AG09319 (cell line): ENCODE data around the gene EXTL2.
"Not testable (repeated sequence)": the region's sequence is repeated elsewhere in the genome, so short reads cannot be mapped to it uniquely, and the experiment has no call there.

Experiments
- DNase-seq: peaks from one replicate; pipeline ENCODE4 v3.0.0-alpha.2; 2010; ENCODE audit warnings: low read depth; ENCODE audit errors: extremely low read depth
- CTCF ChIP-seq: IDR thresholded peaks from 2 replicates; pipeline ENCODE4 v1.5.1; 2011; ENCODE audit warnings: low read depth, mild to moderate bottlenecking, inconsistent platforms, low read length, moderate library complexity

The EXTL2 gene, protein sequence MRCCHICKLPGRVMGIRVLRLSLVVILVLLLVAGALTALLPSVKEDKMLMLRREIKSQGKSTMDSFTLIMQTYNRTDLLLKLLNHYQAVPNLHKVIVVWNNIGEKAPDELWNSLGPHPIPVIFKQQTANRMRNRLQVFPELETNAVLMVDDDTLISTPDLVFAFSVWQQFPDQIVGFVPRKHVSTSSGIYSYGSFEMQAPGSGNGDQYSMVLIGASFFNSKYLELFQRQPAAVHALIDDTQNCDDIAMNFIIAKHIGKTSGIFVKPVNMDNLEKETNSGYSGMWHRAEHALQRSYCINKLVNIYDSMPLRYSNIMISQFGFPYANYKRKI

GRCh38 chr1:100894603-100895539 is at the start of gene EXTL2:
EXTL2 (minus strand) TSS chr1:100894842; CDS start chr1:100888757, 6,085 bp downstream.
- TF ChIP-seq CTCF: no peak

GRCh38 chr1:100943533-100943932 is 48.9 kb upstream of the EXTL2 start:
- no peak for DNase-seq
- TF ChIP-seq CTCF: no peak

More at GRCh38 chr1:100894603-100895539, at the start of gene EXTL2:
- DNase-seq: peak; percentile 27

DNA sequence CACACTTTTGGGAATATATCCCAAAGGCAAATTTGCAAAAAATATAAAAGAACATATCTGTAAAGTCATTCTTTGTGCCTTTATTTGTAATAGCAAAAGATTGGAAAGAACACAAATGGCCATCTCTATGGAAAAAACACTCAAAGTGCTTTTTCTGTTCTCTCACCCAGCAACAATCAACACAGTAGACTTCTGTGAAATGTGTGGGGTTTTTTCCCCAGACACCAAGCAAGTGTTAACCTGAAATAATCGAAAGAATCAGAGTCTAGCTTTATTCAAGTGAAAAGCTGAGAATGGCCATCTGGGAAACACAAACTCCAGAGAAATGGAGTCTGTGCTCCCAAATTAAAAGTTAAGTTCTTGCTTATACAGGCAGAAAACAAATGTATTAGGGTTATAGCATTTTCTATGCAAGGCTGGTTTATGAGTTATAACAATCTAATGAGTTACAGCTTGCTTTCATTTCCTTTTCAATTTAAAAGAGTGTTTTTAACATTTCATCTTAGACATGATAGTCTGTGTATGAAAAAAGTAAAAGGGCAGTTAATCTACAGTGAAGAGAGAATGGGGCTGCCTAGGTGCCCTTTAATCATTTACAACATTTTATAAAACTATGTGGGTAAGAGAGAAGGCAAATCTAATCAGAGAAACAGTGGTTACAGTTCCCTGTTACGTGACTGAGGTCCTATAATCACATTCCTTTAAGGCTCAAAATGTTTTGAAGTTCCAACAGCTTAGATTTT is 47.8 kb upstream of the EXTL2 start:
- no peak for TF ChIP-seq CTCF
- no peak for DNase-seq

DNA sequence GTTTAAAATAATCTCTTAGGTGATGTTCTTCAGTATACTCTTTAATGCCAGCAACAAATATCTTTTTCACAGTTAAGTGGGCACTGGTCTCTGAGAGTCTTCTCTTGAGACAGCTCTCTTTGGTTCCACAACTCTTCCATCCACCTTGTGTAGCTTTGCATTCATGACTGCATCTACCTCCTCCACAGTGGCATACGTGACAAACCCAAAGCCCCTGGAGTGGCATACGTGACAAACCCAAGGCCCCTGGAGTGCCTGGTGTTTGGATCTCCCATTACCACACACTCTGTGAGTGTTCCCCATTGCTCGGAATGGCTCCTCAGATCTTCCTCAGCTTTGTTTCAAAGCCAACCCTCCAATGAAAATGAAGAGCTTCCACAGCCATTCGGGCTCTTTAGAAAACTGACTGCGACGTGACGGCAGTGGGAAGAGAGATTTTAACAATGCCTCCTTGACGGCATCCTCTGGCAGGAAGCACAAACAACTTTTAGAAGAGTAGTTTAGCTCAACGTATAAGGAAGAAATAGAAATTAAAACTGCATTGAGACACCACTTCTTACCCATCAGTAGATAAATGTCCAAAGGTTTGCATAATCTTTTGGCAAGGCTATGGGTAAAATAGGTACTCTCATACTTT is 47.1 kb upstream of the EXTL2 start:
- DNase-seq: no peak
- no peak for TF ChIP-seq CTCF

GRCh38 chr1:100941098-100941527 is 46.5 kb upstream of the EXTL2 start:
- no peak for TF ChIP-seq CTCF
- no peak for DNase-seq

- TF ChIP-seq CTCF: no peak
- DNase-seq: no peak
Observed at GRCh38 chr1:100936194-100936967, 41.7 kb upstream of the EXTL2 start.

DNA sequence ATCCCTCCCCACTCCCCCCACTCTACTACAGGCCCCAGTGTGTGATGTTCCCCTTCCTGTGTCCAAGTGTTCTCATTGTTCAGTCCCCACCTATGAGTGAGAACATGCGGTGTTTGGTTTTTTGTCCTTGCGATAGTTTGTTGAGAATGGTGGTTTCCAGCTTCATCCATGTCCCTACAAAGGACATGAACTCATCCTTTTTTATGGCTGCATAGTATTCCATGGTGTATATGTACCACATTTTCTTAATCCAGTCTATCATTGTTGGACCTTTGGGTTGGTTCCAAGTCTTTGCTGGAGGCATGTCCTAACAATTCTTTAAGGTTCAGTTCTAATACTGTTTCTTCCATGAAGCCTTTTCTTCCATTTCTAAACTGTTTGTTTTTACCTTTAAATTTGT is 38.9 kb upstream of the EXTL2 start:
- DNase-seq: not testable (repeated sequence)
